ENCODE data around the gene COQ9.

- no peak for TF ChIP-seq CTCF (IDR thresholded peaks at IDR 0.05)
- no peak for TF ChIP-seq POLR2A (IDR thresholded peaks at IDR 0.05)
These were observed 39.5 kb upstream of the COQ9 start for GRCh38 chr16:57407521-57408353.

All from thyroid gland (tissue), 4 donors.